ENCODE measurements around the gene SLC22A25. TPM values are rescaled to one million over a fixed set of nuclear protein-coding genes. Genes with fewer than 3 reads are reported as not detected.

SLC22A25 gene
- not detected for total RNA-seq

- Histone ChIP-seq H3K36me3 (replicated peaks in 1 of 2; ENCODE audit: insufficient read depth in 1 of 2, low read depth in 2 of 2) (no peaks in the 10 kb centered on the region), H3K9me3 (no peaks in the 10 kb centered on the region), H3K27me3 (no peaks in the 10 kb centered on the region), H3K4me3 (no peak within 1 kb of the TSS), H3K4me1 (peaks cover 24% of the 10 kb centered on the region), H3K27ac (no peak within 1 kb of the TSS)
- DNase-seq = no peak
- ATAC-seq = no peak
- WGBS, 2 donors = 88 to 91% methylated on average over 4 to 5 of the region's 5 CpGs
- intact Hi-C loops (cut with DNase I) = no loop called here
- TF ChIP-seq POLR2A (IDR thresholded peaks at IDR 0.05) (no peak), CTCF (IDR thresholded peaks at IDR 0.05) (no peak)
Measured at GRCh38 chr11:63243533-63243932, at the start of gene SLC22A25. SLC22A25 (minus strand) TSS chr11:63243599; CDS start chr11:63229652, 13,947 bp downstream.

- H3K36me3 ChIP-seq (replicated peaks in 1 of 2; ENCODE audit: insufficient read depth in 1 of 2, low read depth in 2 of 2) = no peaks in the 10 kb centered on the region
- H3K4me3 ChIP-seq = no peak overlapping the region
- no peaks in the 10 kb centered on the region for H3K9me3 ChIP-seq
- no peak overlapping the region for H3K27ac ChIP-seq
- no peaks in the 10 kb centered on the region for H3K27me3 ChIP-seq
- no peaks in the 10 kb centered on the region for H3K4me1 ChIP-seq
- 79 to 91% methylated on average over 4 of the region's 4 CpGs for WGBS, 2 donors
- TF ChIP-seq CTCF (IDR thresholded peaks at IDR 0.05) (no peak), POLR2A (IDR thresholded peaks at IDR 0.05) (no peak)
- intact Hi-C loops (cut with DNase I) = no loop called here
- DNase-seq (no peak), ATAC-seq (no peak)
Measured at GRCh38 chr11:63290285-63290684, 46.9 kb upstream of the SLC22A25 start.

GRCh38 chr11:63289658-63290057 lies 46.3 kb upstream of the SLC22A25 start:
- no peak overlapping the region for H3K4me3 ChIP-seq
- H3K9me3 ChIP-seq = no peaks in the 10 kb centered on the region
- DNase-seq = no peak
- 59% methylated on average over 5 of the region's 5 CpGs for WGBS, 2 donors
- ATAC-seq = no peak
- H3K36me3 ChIP-seq (replicated peaks in 1 of 2; ENCODE audit: insufficient read depth in 1 of 2, low read depth in 2 of 2) = no peaks in the 10 kb centered on the region
- TF ChIP-seq POLR2A (IDR thresholded peaks at IDR 0.05) = no peak
- no peak for TF ChIP-seq CTCF (IDR thresholded peaks at IDR 0.05)
- no peak overlapping the region for H3K27ac ChIP-seq
- no peaks in the 10 kb centered on the region for H3K27me3 ChIP-seq
- intact Hi-C loops (cut with DNase I) = no loop called here
- no peaks in the 10 kb centered on the region for H3K4me1 ChIP-seq

GRCh38 chr11:63282579-63282978 lies 39.2 kb upstream of the SLC22A25 start:
- TF ChIP-seq CTCF (IDR thresholded peaks at IDR 0.05) (no peak), POLR2A (IDR thresholded peaks at IDR 0.05) (no peak)
- no peaks in the 10 kb centered on the region for H3K4me1 ChIP-seq
- no peak for ATAC-seq

GRCh38 chr11:63280920-63281319 lies 37.5 kb upstream of the SLC22A25 start:
- H3K36me3 ChIP-seq (replicated peaks in 1 of 2; ENCODE audit: insufficient read depth in 1 of 2, low read depth in 2 of 2) = no peaks in the 10 kb centered on the region
- no peaks in the 10 kb centered on the region for H3K4me1 ChIP-seq
- TF ChIP-seq POLR2A (IDR thresholded peaks at IDR 0.05) (no peak), CTCF (IDR thresholded peaks at IDR 0.05) (no peak)
- no peaks in the 10 kb centered on the region for H3K9me3 ChIP-seq
- ATAC-seq = no peak
- no peaks in the 10 kb centered on the region for H3K27me3 ChIP-seq
- H3K27ac ChIP-seq = no peak overlapping the region
- no peak for DNase-seq
- no peak overlapping the region for H3K4me3 ChIP-seq
- intact Hi-C loops (cut with DNase I) = no loop called here

More at GRCh38 chr11:63282579-63282978, 39.2 kb upstream of the SLC22A25 start:
- no peak overlapping the region for H3K4me3 ChIP-seq
- no peak overlapping the region for H3K27ac ChIP-seq
- H3K36me3 ChIP-seq (replicated peaks in 1 of 2; ENCODE audit: insufficient read depth in 1 of 2, low read depth in 2 of 2) = no peaks in the 10 kb centered on the region
- intact Hi-C loops (cut with DNase I) = no loop called here
- no peaks in the 10 kb centered on the region for H3K27me3 ChIP-seq
- no peak for DNase-seq
- no peaks in the 10 kb centered on the region for H3K9me3 ChIP-seq

All from body of pancreas (tissue), 4 donors.